NCI-H1417 (cell line): ENCODE data around the gene MRPL24.

Experiments used
- DNase-seq, 3 experiments: peaks; one replicate each; lab custom pipeline; 2025; lab: John Stamatoyannopoulos, UW

The MRPL24 gene

GRCh38 chr1:156743367-156744302, 2.7 kb upstream of the MRPL24 start:
- no peak for DNase-seq

- no peak for DNase-seq
These were observed 1.9 kb upstream of the MRPL24 start for GRCh38 chr1:156742801-156743200.

GRCh38 chr1:156742017-156742416, 1.1 kb upstream of the MRPL24 start:
- peak in 1 of 3 experiments; percentile 33 for DNase-seq

GRCh38 chr1:156741481-156741983, 644 bp upstream of the MRPL24 start:
- no peak for DNase-seq

- DNase-seq, result no peak
These were observed 599 bp downstream of the MRPL24 start for GRCh38 chr1:156740237-156740740.

DNA sequence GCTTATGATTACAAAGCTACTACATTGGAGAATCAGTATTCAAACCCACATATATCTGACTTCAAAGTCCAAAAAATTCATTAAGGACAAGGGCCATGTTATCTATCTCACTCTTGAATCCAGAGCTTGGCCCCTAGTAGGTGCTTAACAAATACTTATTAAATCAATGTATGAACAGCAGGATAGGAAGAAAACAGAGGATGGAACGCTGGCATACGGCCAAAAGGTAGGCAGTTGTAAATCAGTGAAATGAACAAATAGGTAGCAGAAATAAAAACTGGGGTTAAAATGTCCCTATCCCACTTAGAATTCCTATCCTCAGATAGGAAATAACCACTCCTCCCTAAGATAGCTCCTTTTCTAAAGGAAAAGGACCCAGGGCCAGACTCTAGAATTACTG, 2.0 kb downstream of the MRPL24 start:
- DNase-seq, result no peak

GRCh38 chr1:156738407-156738806, 2.5 kb downstream of the MRPL24 start:
- DNase-seq, result no peak

- no peak for DNase-seq
These were observed 6.8 kb downstream of the MRPL24 start for GRCh38 chr1:156733989-156734584.

DNA sequence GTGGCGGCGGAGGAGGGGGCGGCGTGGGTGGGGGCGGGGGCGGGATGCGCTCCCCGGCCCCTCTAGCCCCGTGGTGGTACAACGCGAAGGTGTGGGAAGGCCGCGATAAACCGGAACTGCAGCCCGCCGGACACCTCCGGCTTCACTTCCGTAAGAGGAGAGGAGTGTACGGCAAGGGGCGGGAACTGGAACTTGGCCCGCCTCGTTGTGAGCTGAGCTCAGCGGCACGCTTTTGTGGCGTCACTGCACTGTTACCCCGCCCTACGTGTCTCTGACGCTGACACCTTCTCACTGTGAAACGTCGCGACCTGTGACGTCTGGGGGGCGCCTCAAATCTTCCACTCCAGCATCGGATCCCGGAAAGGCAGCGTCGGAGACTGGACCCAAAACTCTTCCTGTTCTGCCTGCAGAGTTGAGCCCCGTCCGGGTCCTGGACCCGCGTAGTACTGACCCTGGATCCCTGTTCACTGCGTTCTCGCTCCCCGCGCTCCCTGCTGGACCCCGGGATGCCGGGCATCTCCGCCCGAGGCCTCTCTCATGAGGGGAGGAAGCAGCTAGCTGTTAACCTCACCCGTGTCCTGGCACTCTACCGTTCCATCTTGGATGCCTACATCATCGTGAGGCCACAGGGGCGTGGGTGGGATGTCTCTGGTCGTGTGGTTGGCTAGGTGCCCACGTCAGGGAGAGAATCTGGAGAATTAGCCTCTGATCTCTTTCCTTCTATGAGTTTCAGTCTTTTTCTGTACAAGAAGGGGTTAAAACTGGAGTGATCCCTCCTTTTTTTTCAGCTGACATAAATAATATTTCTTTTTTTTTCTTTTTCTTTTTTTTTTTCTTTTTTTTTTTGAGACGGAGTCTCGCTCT, 12.1 kb downstream of the MRPL24 start, which contains the start of gene ISG20L2:
TSS of gene ISG20L2 (minus strand) at position 168 of the 864 bp plus-strand sequence. CDS start 1,114 bp downstream, outside the sequence.
- DNase-seq, result peak; percentile 93 to 100 (median 97)

DNA sequence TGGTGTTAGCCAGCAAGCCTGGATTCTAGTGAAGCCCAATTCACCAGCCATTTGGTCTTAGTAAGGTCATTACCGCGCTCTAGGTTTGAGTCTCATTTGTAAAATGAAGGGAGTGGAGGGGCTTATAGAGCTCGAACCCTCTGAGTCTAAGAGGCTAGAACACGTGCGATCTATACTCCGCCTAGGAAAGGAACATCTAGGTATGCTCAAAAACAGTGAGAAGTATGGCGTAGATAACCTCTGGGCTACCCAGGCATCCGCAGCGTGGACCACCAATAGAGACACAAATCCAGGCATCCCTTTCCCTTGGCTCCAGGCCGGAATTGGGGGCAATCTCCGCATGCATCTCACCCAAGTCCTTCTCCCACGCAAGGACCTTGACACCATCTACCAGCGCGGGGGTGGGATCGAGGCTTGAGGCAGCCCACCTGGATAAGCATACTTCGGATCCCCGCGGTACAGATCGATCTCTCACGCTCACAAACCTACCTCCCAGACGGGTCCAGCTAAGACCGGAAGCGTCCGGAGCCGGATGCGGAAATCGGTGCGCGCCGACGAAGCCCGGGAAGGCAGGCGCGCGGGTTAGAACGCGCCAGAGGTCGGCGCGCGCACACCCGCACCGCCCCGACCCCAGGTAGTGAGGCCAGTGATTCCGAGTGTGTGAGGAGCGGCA, 12.8 kb downstream of the MRPL24 start, which contains the start of gene METTL25B:
TSS of gene METTL25B (plus strand) at position 544 of the 673 bp plus-strand sequence. CDS start 636 bp downstream, outside the sequence.
- peak; percentile 87 to 95 (median 92) for DNase-seq

DNA sequence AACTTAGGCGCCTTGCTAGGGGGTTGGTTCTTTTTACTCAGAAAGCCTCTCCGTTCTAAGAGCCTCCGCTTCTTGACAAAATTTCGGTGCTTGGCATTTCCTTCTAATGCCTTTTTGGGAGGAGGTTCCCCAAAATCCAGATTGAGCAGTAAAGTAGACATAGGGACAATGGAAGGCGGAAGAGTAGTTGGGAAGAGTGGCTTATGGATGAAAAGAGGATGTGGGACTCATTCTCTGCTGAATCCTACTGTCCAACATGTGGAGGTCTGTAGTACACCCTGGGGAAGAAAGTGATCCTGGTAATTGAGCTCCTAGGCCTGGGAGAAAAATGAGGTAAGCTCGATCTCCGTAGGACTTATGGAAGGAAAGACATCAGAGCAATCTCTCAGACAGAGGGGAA, 13.4 kb downstream of the MRPL24 start:
- DNase-seq, result no peak

- DNase-seq, result peak; percentile 13 to 50 (median 35)
These were observed 14.2 kb downstream of the MRPL24 start for GRCh38 chr1:156726549-156727226.

- peak; percentile 67 to 89 (median 88) for DNase-seq
These were observed 15.1 kb downstream of the MRPL24 start for GRCh38 chr1:156725683-156726280.

DNA sequence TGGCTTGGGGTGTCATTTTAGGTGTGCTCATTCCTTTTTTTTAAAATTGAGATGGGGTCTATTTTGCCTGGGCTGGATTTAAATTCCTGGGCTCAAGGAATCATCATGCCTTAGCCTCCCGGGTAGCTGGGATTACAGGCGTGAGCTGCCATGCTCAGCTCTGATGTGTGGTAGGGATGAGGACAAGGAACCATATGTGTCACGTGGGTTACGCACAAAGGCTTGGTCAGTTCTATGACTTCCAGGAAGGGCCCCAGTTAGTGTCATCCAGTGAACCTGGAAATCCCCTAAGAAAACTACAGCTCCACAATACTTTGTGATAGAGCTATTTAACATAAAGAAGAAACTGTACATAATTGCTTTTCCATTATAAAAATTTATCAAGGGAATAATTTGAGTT, 19.4 kb downstream of the MRPL24 start:
- DNase-seq, result no peak

GRCh38 chr1:156721131-156721530, 19.8 kb downstream of the MRPL24 start:
- no peak for DNase-seq

- DNase-seq, result no peak
These were observed 23.5 kb downstream of the MRPL24 start for GRCh38 chr1:156717351-156717750.

DNA sequence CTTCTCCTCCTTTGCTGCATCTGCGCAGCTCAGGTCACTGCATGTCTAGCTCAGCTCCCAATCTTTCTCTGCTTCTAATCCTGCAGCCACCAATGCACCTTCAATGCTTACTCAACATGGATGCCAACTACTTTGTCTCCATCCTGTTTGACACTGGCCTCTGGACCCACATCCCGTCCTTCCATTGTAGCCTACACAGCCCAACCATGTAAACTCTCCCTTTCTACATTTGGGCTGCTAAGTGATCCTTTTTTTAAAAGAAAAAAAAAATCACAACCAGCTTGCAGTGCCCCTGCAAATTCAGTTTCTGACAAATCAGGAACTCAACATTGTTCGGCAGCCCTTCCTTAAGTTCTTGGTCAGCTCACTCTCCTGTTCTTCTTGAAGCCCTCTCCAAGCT, 26.1 kb downstream of the MRPL24 start:
- no peak for DNase-seq

GRCh38 chr1:156712626-156713025, 28.3 kb downstream of the MRPL24 start:
- no peak for DNase-seq

GRCh38 chr1:156711011-156711817, 29.7 kb downstream of the MRPL24 start:
- no peak for DNase-seq
